Astrocyte of the cerebellum (primary cell): ENCODE results near the gene EHHADH.
"Not testable (repeated sequence)": the region's sequence is repeated elsewhere in the genome, so short reads cannot be mapped to it uniquely, and the experiment has no call there.

Experiments used
- DNase-seq: peaks from one replicate; pipeline ENCODE4 v3.0.0-alpha.2; 2011; ENCODE audit warnings: low read depth
- H3K4me3 ChIP-seq: 2 replicates; pipeline ENCODE4 v1.5.1; 2011; ENCODE audit warnings: mild to moderate bottlenecking, low read depth, low read length, moderate library complexity
- in situ Hi-C: cut with HindIII; loops from 2 replicates; pipeline ENCODE4 v1.10.0; 2017; ENCODE audit warnings: low sequenced_read_pairs
- TF ChIP-seq, protein P1 (sequence below): IDR thresholded peaks from 2 replicates; pipeline ENCODE4 v1.5.1; 2012; ENCODE audit warnings: low read length, low read depth, moderate library complexity, mild to moderate bottlenecking; ENCODE audit errors: missing control alignments

Gene EHHADH

GRCh38 chr3:185254799-185255198 is 950 bp upstream of the EHHADH start:
- in situ Hi-C loops = no loop called here
- TF ChIP-seq, protein P1, sequence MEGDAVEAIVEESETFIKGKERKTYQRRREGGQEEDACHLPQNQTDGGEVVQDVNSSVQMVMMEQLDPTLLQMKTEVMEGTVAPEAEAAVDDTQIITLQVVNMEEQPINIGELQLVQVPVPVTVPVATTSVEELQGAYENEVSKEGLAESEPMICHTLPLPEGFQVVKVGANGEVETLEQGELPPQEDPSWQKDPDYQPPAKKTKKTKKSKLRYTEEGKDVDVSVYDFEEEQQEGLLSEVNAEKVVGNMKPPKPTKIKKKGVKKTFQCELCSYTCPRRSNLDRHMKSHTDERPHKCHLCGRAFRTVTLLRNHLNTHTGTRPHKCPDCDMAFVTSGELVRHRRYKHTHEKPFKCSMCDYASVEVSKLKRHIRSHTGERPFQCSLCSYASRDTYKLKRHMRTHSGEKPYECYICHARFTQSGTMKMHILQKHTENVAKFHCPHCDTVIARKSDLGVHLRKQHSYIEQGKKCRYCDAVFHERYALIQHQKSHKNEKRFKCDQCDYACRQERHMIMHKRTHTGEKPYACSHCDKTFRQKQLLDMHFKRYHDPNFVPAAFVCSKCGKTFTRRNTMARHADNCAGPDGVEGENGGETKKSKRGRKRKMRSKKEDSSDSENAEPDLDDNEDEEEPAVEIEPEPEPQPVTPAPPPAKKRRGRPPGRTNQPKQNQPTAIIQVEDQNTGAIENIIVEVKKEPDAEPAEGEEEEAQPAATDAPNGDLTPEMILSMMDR = no peak
- DNase-seq = no peak

DNA sequence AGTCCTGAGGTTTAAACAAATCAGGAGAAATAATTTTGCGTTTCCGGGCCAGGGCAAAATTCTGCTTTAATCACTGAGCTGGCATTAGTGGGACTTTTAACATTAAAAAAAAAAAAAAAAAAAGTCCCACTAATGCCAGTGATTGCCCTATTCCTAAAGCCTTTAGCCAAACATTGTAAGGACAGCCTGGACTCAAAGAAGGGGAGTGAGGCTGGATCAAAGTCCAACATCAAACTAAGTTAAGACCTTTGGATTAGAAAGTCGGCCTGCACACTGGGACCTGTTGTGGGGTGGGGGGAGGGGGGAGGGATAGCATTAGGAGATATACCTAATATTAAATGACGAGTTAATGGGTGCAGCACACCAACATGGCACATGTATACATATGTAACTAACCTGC is 716 bp downstream of the EHHADH start:
- in situ Hi-C loops, DNase-seq, H3K4me3 ChIP-seq: not testable (repeated sequence)

More at GRCh38 chr3:185254799-185255198, 950 bp upstream of the EHHADH start:
- H3K4me3 ChIP-seq = no peak overlapping the region

- TF ChIP-seq, protein P1 = no peak
- DNase-seq = no peak
- in situ Hi-C loops = no loop called here
- H3K4me3 ChIP-seq = no peak overlapping the region
Observed at GRCh38 chr3:185251272-185251671, 2.6 kb downstream of the EHHADH start.

DNA sequence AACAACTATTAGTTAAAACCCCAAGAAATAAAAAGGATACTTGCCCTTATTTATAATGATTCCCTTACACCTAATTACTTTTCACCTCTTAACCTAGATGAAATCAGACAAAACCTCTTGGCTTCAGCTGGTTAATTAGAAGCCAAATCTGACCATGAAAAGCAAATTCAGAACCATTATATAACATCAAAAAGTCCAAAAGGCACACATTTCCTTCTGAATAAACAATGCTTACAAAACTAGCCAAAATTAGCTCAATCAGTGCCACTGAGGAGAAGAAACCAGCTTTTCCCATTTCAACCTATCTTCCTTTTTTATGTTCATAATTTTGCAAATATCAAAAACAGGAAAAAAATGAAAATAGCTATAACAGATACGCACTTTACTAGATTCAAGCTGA is 3.2 kb downstream of the EHHADH start:
- H3K4me3 ChIP-seq = no peak overlapping the region
- in situ Hi-C loops = no loop called here
- TF ChIP-seq, protein P1 = no peak
- no peak for DNase-seq

DNA sequence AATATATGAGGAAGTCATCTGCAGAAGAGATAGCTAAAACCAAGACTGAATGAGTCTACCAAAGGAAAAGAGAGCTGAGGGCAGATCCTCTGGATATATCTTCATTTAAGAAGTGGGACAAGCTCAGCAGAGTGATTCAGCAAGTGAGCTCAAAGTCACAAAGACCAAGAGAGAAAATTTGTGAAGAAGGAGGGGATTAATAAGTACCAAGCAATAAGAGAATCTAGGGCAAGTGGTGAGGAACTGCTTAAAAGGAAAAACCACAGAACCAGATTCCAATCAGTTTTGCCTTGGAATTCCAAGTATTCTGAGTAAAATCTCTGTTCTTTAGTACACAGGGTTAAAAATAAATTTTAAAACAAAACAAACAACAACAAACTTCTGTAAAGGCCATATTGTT is 3.6 kb downstream of the EHHADH start:
- no peak overlapping the region for H3K4me3 ChIP-seq
- no peak for DNase-seq
- in situ Hi-C loops = no loop called here
- TF ChIP-seq, protein P1 = no peak

- TF ChIP-seq, protein P1 = no peak
- no peak overlapping the region for H3K4me3 ChIP-seq
- DNase-seq = no peak
- in situ Hi-C loops = no loop called here
Observed at GRCh38 chr3:185242642-185243041, 11.2 kb downstream of the EHHADH start.

- in situ Hi-C loops = no loop called here
Observed at GRCh38 chr3:185236969-185237368, 16.9 kb downstream of the EHHADH start.

More at GRCh38 chr3:185236969-185237368, 16.9 kb downstream of the EHHADH start:
- no peak overlapping the region for H3K4me3 ChIP-seq
- DNase-seq = no peak
- TF ChIP-seq, protein P1 = no peak
